Immature natural killer cell (primary cell): ENCODE measurements around the gene RSPRY1. TPM values are rescaled to one million over a fixed set of nuclear protein-coding genes. Genes with fewer than 3 reads are reported as not detected.

Source experiments
- DNase-seq, 3 donors: peaks; one replicate each; pipeline ENCODE4 v3.0.0; 2022; ENCODE audit warnings: mixed read lengths in 1 of 3
- H3K27ac Mint-ChIP-seq, 6 donors: one replicate each; pipeline ENCODE4 v1.8.0; 2020; ENCODE audit warnings: mixed read lengths in 6 of 6, mild to moderate bottlenecking in 5 of 6, inconsistent platforms in 4 of 6, moderate library complexity in 3 of 6
- H3K27me3 Mint-ChIP-seq, 3 donors: one replicate each; pipeline ENCODE4 v1.8.0; 2020 to 2021; ENCODE audit warnings: low read depth in 3 of 3, mild to moderate bottlenecking in 3 of 3, mixed read lengths in 3 of 3, moderate library complexity in 3 of 3, inconsistent platforms in 1 of 3
- H3K36me3 Mint-ChIP-seq, 3 donors: one replicate each; pipeline ENCODE4 v1.8.0; 2020; ENCODE audit warnings: mixed read lengths in 3 of 3, inconsistent platforms in 2 of 3, mild to moderate bottlenecking in 2 of 3
- H3K4me1 Mint-ChIP-seq, 2 donors: one replicate each; pipeline ENCODE4 v1.8.0; 2020; ENCODE audit warnings: inconsistent platforms in 2 of 2, mild to moderate bottlenecking in 2 of 2, mixed read lengths in 2 of 2, moderate library complexity in 1 of 2
- H3K4me3 Mint-ChIP-seq, 5 donors: one replicate each; pipeline ENCODE4 v1.8.0; 2020; ENCODE audit warnings: mild to moderate bottlenecking in 5 of 5, mixed read lengths in 5 of 5, inconsistent platforms in 3 of 5, moderate library complexity in 3 of 5
- H3K9me3 Mint-ChIP-seq, 6 donors: one replicate each; pipeline ENCODE4 v1.8.0; 2020; ENCODE audit warnings: mild to moderate bottlenecking in 6 of 6, mixed read lengths in 6 of 6, inconsistent platforms in 4 of 6, moderate library complexity in 3 of 6
- polyA plus RNA-seq, 3 donors: library from polyadenylated mRNA; unstranded; fragments of 300-500 nt; fragmentation: Illumina TruSeq; gene quantifications; one replicate each; pipeline ENCODE4 v1.2.3, GENCODE V29; 2021

RSPRY1 gene
- polyA plus RNA-seq, 3 donors from 2014 or later = 22.5 to 31.8 (median 24.7) TPM

GRCh38 chr16:57231821-57232350 is 45.8 kb downstream of the RSPRY1 start:
- DNase-seq = no peak
- Mint-ChIP-seq H3K27ac (no peak overlapping the region), H3K27me3 (no peaks in the 10 kb centered on the region), H3K36me3 (peaks cover 24 to 59% (median 44%) of the 10 kb centered on the region in 3 donors), H3K9me3 (no peaks in the 10 kb centered on the region), H3K4me1 (no peaks in the 10 kb centered on the region), H3K4me3 (no peak overlapping the region)

- no peaks in the 10 kb centered on the region for H3K4me1 Mint-ChIP-seq
- peaks cover 37 to 64% (median 43%) of the 10 kb centered on the region in 3 donors for H3K36me3 Mint-ChIP-seq
- H3K4me3 Mint-ChIP-seq = no peak overlapping the region
- H3K9me3 Mint-ChIP-seq = no peaks in the 10 kb centered on the region
- no peak for DNase-seq
- no peaks in the 10 kb centered on the region for H3K27me3 Mint-ChIP-seq
- peak overlapping the region in 1 of 6 donors; percentile 9 for H3K27ac Mint-ChIP-seq
Observed at GRCh38 chr16:57233944-57234706, 48.0 kb downstream of the RSPRY1 start.

- Mint-ChIP-seq H3K36me3 (peaks cover 39 to 66% (median 43%) of the 10 kb centered on the region in 3 donors), H3K4me1 (no peaks in the 10 kb centered on the region), H3K27me3 (no peaks in the 10 kb centered on the region), H3K4me3 (no peak overlapping the region), H3K9me3 (no peaks in the 10 kb centered on the region), H3K27ac (no peak overlapping the region)
- DNase-seq = no peak
Observed at GRCh38 chr16:57234707-57235092, 48.6 kb downstream of the RSPRY1 start.

- Mint-ChIP-seq H3K27ac (peak overlapping the region in 1 of 6 donors; percentile 40), H3K36me3 (peaks cover 39 to 66% (median 41%) of the 10 kb centered on the region in 3 donors), H3K27me3 (no peaks in the 10 kb centered on the region), H3K9me3 (no peaks in the 10 kb centered on the region), H3K4me1 (no peaks in the 10 kb centered on the region), H3K4me3 (no peak overlapping the region)
- DNase-seq = no peak
Observed at GRCh38 chr16:57235128-57236021, 49.2 kb downstream of the RSPRY1 start.

GRCh38 chr16:57236022-57236350 is 49.9 kb downstream of the RSPRY1 start:
- peaks cover 38 to 60% (median 38%) of the 10 kb centered on the region in 3 donors for H3K36me3 Mint-ChIP-seq
- H3K27me3 Mint-ChIP-seq = no peaks in the 10 kb centered on the region
- no peak for DNase-seq
- no peaks in the 10 kb centered on the region for H3K4me1 Mint-ChIP-seq
- H3K4me3 Mint-ChIP-seq = no peak overlapping the region
- peak overlapping the region in 1 of 6 donors; percentile 7 for H3K27ac Mint-ChIP-seq
- no peaks in the 10 kb centered on the region for H3K9me3 Mint-ChIP-seq

GRCh38 chr16:57238682-57239081 is 52.6 kb downstream of the RSPRY1 start:
- Mint-ChIP-seq H3K27me3 (no peaks in the 10 kb centered on the region), H3K27ac (no peak overlapping the region)
- DNase-seq = no peak

GRCh38 chr16:57239107-57239506 is 53.0 kb downstream of the RSPRY1 start:
- Mint-ChIP-seq H3K27me3 (peaks cover 0 to 2% (median 0%) of the 10 kb centered on the region in 3 donors), H3K27ac (no peak overlapping the region), H3K9me3 (no peaks in the 10 kb centered on the region), H3K36me3 (peaks cover 23 to 35% (median 28%) of the 10 kb centered on the region in 3 donors), H3K4me1 (peaks cover 2 to 3% of the 10 kb centered on the region in 2 donors), H3K4me3 (no peak overlapping the region)
- no peak for DNase-seq

More at GRCh38 chr16:57238682-57239081, 52.6 kb downstream of the RSPRY1 start:
- Mint-ChIP-seq H3K4me3 (no peak overlapping the region), H3K4me1 (no peaks in the 10 kb centered on the region), H3K36me3 (peaks cover 27 to 40% (median 32%) of the 10 kb centered on the region in 3 donors), H3K9me3 (no peaks in the 10 kb centered on the region)

GRCh38 chr16:57240851-57241250 is 54.7 kb downstream of the RSPRY1 start:
- H3K27ac Mint-ChIP-seq = peak overlapping the region in 1 of 6 donors; percentile 20

GRCh38 chr16:57242650-57243049 is 56.5 kb downstream of the RSPRY1 start:
- H3K36me3 Mint-ChIP-seq = peaks cover 8 to 19% (median 16%) of the 10 kb centered on the region in 3 donors
- H3K4me3 Mint-ChIP-seq = peak overlapping the region in 2 of 5 donors; percentile 27 to 32
- no peaks in the 10 kb centered on the region for H3K9me3 Mint-ChIP-seq
- peaks cover 20% of the 10 kb centered on the region in 2 donors for H3K4me1 Mint-ChIP-seq
- peaks cover 1 to 9% (median 4%) of the 10 kb centered on the region in 3 donors for H3K27me3 Mint-ChIP-seq
- H3K27ac Mint-ChIP-seq = peak overlapping the region in 4 of 6 donors; percentile 14 to 40 (median 26)
- DNase-seq = no peak

More at GRCh38 chr16:57240851-57241250, 54.7 kb downstream of the RSPRY1 start:
- Mint-ChIP-seq H3K4me3 (no peak overlapping the region), H3K36me3 (peaks cover 14 to 25% (median 24%) of the 10 kb centered on the region in 3 donors), H3K9me3 (no peaks in the 10 kb centered on the region), H3K4me1 (peaks cover 14 to 15% of the 10 kb centered on the region in 2 donors), H3K27me3 (peaks cover 1 to 9% (median 4%) of the 10 kb centered on the region in 3 donors)
- DNase-seq = no peak

- Mint-ChIP-seq H3K36me3 (peaks cover 4 to 9% (median 6%) of the 10 kb centered on the region in 3 donors), H3K4me3 (peak overlapping the region; percentile 95 to 98 (median 97)), H3K9me3 (no peaks in the 10 kb centered on the region), H3K4me1 (peaks cover 20% of the 10 kb centered on the region in 2 donors), H3K27ac (peak overlapping the region; percentile 95 to 98 (median 98)), H3K27me3 (peaks cover 1 to 9% (median 4%) of the 10 kb centered on the region in 3 donors)
- no peak for DNase-seq
Observed at GRCh38 chr16:57244463-57244766, 58.3 kb downstream of the RSPRY1 start.

- DNase-seq = peak; percentile 95 to 97 (median 96)
- peaks cover 1 to 9% (median 4%) of the 10 kb centered on the region in 3 donors for H3K27me3 Mint-ChIP-seq
- peaks cover 4 to 13% (median 7%) of the 10 kb centered on the region in 3 donors for H3K36me3 Mint-ChIP-seq
- peak within 1 kb of the TSS; percentile 95 to 98 (median 97) for H3K4me3 Mint-ChIP-seq
- H3K9me3 Mint-ChIP-seq = no peaks in the 10 kb centered on the region
- peak within 1 kb of the TSS; percentile 95 to 98 (median 98) for H3K27ac Mint-ChIP-seq
- H3K4me1 Mint-ChIP-seq = peaks cover 20% of the 10 kb centered on the region in 2 donors
Observed at GRCh38 chr16:57244767-57245471, 58.8 kb downstream of the RSPRY1 start, which contains the start of gene ARL2BP. Gene ARL2BP, plus strand, starts transcription at chr16:57245259. Its CDS starts 109 bp downstream, at chr16:57245368.

- Mint-ChIP-seq H3K27me3 (peaks cover 1 to 9% (median 4%) of the 10 kb centered on the region in 3 donors), H3K9me3 (no peaks in the 10 kb centered on the region), H3K4me1 (peaks cover 20% of the 10 kb centered on the region in 2 donors), H3K4me3 (peak overlapping the region; percentile 76 to 97 (median 83)), H3K36me3 (peaks cover 4 to 10% (median 7%) of the 10 kb centered on the region in 3 donors), H3K27ac (peak overlapping the region; percentile 26 to 90 (median 86))
- DNase-seq = peak in 1 of 3 donors; percentile 2
Observed at GRCh38 chr16:57245472-57246113, 59.5 kb downstream of the RSPRY1 start.
